Left ventricle myocardium inferior (tissue), 1 donor: ENCODE data around the gene RASGRP4. TPM values are rescaled to one million over a fixed set of nuclear protein-coding genes. Genes with fewer than 3 reads are reported as not detected.
"Not testable (repeated sequence)": the region's sequence is repeated elsewhere in the genome, so short reads cannot be mapped to it uniquely, and the experiment has no call there.

Experiments
- DNase-seq: peaks from one replicate; pipeline ENCODE4 v3.0.0-alpha.2; 2020
- H3K27ac ChIP-seq: fragments of 200-600 bp; replicated peaks from 2 replicates; pipeline ENCODE4 v1.8.0; 2021
- H3K27me3 ChIP-seq: fragments of 200-600 bp; 2 replicates; pipeline ENCODE4 v1.8.0; 2021; ENCODE audit warnings: low read depth
- H3K36me3 ChIP-seq: fragments of 200-600 bp; 2 replicates; pipeline ENCODE4 v1.8.0; 2021
- H3K4me1 ChIP-seq: fragments of 200-600 bp; 2 replicates; pipeline ENCODE4 v1.8.0; 2021
- H3K4me3 ChIP-seq: fragments of 200-600 bp; 2 replicates; pipeline ENCODE4 v1.8.0; 2021; ENCODE audit warnings: mild to moderate bottlenecking, moderate library complexity
- H3K9me3 ChIP-seq: fragments of 200-600 bp; replicated peaks from 2 replicates; pipeline ENCODE4 v1.8.0; 2021
- CTCF ChIP-seq: fragments of 200-600 bp; IDR thresholded peaks from 2 replicates; pipeline ENCODE4 v1.8.0; 2021; ENCODE audit warnings: antibody characterized with exemption, mild to moderate bottlenecking, borderline replicate concordance
- intact Hi-C: fragments of 100-400 bp; cut with micrococcal nuclease; formaldehyde crosslinking; loops from one replicate; pipeline ENCODE4 v1.11.0; 2022
- total RNA-seq: library from RNA; stranded (reverse); fragmentation: NEBNext Ultra II Directional; extraction: Animal tissue kit (Norgen Biotek cat#: 25700); gene quantifications from one replicate; pipeline ENCODE4 v1.2.1, GENCODE V29; 2021
- donor health status: DM: no; HTN: yes; CAD: no; lungs with severe emphysema.

The RASGRP4 gene
- total RNA-seq, 1 donor from 2014 or later = 1.5 TPM

GRCh38 chr19:38413416-38413815 lies 12.6 kb downstream of the RASGRP4 start:
- Histone ChIP-seq H3K4me3 (no peak overlapping the region), H3K36me3 (no peaks in the 10 kb centered on the region), H3K27ac (no peak overlapping the region), H3K4me1 (peaks cover 10% of the 10 kb centered on the region), H3K9me3 (no peaks in the 10 kb centered on the region), H3K27me3 (peaks cover 24% of the 10 kb centered on the region)
- intact Hi-C loops = no loop called here
- DNase-seq = no peak
- no peak for TF ChIP-seq CTCF

- H3K36me3 ChIP-seq = peaks cover 4% of the 10 kb centered on the region
- no peak overlapping the region for H3K27ac ChIP-seq
- intact Hi-C loops = no loop called here
- no peak for DNase-seq
- H3K4me3 ChIP-seq = no peak overlapping the region
- H3K27me3 ChIP-seq = peaks cover 20% of the 10 kb centered on the region
- H3K9me3 ChIP-seq = no peaks in the 10 kb centered on the region
- H3K4me1 ChIP-seq = peaks cover 6% of the 10 kb centered on the region
- TF ChIP-seq CTCF = no peak
Observed at GRCh38 chr19:38412961-38413360, 13.1 kb downstream of the RASGRP4 start.

DNA sequence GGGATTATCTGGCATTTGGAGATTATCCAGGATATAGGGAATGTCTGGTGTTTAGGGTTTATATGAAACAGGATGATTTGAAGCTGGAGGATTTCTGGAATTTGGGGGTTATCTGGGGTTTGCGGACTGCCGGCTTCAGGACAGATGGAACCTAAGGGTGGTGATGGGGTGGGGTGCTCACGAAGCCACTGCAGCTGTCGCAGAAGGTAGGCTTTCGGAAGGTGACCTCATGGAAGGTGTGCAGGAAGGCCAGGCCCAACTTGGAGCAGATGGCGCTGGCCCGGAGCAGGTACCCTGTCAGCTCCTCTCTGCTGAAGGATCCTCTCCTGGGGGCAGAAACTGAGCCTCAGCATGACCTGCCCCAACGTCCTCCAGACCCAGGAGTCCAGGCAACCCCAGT lies 13.5 kb downstream of the RASGRP4 start:
- intact Hi-C loops = no loop called here
- TF ChIP-seq CTCF = no peak
- Histone ChIP-seq H3K36me3 (peaks cover 7% of the 10 kb centered on the region), H3K27me3 (peaks cover 17% of the 10 kb centered on the region), H3K4me1 (peaks cover 1% of the 10 kb centered on the region), H3K9me3 (no peaks in the 10 kb centered on the region), H3K4me3 (no peak overlapping the region), H3K27ac (no peak overlapping the region)
- DNase-seq = no peak

- H3K9me3 ChIP-seq, DNase-seq, H3K4me3 ChIP-seq, H3K27ac ChIP-seq, H3K4me1 ChIP-seq, intact Hi-C loops: not testable (repeated sequence)
- peaks cover 11% of the 10 kb centered on the region for H3K36me3 ChIP-seq
- H3K27me3 ChIP-seq = peaks cover 12% of the 10 kb centered on the region
Observed at GRCh38 chr19:38411898-38412297, 14.1 kb downstream of the RASGRP4 start.

GRCh38 chr19:38411041-38411712 lies 14.8 kb downstream of the RASGRP4 start:
- H3K9me3 ChIP-seq = no peaks in the 10 kb centered on the region
- H3K27ac ChIP-seq = no peak overlapping the region
- H3K27me3 ChIP-seq = peaks cover 12% of the 10 kb centered on the region
- peaks cover 19% of the 10 kb centered on the region for H3K36me3 ChIP-seq
- intact Hi-C loops = no loop called here
- no peaks in the 10 kb centered on the region for H3K4me1 ChIP-seq
- H3K4me3 ChIP-seq = no peak overlapping the region
- DNase-seq = no peak
- no peak for TF ChIP-seq CTCF

DNA sequence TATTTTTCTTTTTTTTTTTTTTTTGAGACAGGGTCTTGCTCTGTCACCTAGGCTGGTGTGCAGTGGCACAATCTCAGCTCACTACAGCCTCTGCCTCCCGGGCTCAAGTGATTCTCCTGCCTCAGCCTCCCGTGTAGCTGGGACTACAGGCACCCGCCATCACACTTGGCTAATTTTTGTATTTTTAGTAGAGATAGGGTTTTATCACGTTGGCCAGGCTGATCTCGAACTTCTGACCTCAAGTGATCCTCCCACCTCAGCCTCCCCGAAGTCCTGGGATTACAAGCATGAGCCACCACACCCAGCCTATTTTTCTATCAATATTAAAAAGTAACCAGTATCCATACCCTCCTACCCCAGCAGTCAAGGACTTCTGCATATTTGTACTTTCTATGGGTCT lies 15.6 kb downstream of the RASGRP4 start:
- H3K4me3 ChIP-seq, intact Hi-C loops, H3K4me1 ChIP-seq, H3K9me3 ChIP-seq, H3K27ac ChIP-seq, DNase-seq: not testable (repeated sequence)
- Histone ChIP-seq H3K27me3 (peaks cover 12% of the 10 kb centered on the region), H3K36me3 (peaks cover 21% of the 10 kb centered on the region)
